HL-60 (cell line): ENCODE data around the gene TPRX1.

Source experiments
- REST ChIP-seq: IDR thresholded peaks from 2 replicates; pipeline ENCODE4 v1.6.1; 2012; ENCODE audit warnings: low read depth; ENCODE audit not compliant: insufficient replicate concordance
- TF ChIP-seq, protein P1 (sequence below): IDR thresholded peaks from one replicate; pipeline ENCODE4 v1.5.1; 2011; ENCODE audit warnings: low read length, control low read depth, inconsistent platforms; ENCODE audit not compliant: insufficient read depth

DNA sequence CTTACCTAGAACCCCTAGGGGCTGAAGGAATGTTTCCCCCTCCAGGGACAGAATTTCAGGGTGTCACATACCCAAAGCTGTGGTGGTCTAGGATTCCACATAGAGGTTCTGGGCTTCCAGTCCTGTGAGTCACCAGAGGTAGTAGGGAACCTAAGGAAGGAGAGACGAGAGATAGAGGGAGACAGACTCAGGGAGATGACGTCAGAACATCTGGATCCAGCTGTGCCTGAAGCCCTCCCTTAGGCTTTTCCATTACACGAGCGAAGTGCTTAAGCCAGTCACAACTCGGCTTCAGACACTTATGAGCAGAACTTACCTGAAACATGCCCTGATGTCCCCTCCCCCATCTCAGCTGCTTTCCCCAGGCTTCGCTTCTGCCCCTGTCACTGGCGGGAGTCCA lies 37.7 kb downstream of the TPRX1 start:
- TF ChIP-seq, protein P1, sequence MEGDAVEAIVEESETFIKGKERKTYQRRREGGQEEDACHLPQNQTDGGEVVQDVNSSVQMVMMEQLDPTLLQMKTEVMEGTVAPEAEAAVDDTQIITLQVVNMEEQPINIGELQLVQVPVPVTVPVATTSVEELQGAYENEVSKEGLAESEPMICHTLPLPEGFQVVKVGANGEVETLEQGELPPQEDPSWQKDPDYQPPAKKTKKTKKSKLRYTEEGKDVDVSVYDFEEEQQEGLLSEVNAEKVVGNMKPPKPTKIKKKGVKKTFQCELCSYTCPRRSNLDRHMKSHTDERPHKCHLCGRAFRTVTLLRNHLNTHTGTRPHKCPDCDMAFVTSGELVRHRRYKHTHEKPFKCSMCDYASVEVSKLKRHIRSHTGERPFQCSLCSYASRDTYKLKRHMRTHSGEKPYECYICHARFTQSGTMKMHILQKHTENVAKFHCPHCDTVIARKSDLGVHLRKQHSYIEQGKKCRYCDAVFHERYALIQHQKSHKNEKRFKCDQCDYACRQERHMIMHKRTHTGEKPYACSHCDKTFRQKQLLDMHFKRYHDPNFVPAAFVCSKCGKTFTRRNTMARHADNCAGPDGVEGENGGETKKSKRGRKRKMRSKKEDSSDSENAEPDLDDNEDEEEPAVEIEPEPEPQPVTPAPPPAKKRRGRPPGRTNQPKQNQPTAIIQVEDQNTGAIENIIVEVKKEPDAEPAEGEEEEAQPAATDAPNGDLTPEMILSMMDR, result no peak
- no peak for TF ChIP-seq REST
